ENCODE data around the gene CAPS.

Gene CAPS

DNA sequence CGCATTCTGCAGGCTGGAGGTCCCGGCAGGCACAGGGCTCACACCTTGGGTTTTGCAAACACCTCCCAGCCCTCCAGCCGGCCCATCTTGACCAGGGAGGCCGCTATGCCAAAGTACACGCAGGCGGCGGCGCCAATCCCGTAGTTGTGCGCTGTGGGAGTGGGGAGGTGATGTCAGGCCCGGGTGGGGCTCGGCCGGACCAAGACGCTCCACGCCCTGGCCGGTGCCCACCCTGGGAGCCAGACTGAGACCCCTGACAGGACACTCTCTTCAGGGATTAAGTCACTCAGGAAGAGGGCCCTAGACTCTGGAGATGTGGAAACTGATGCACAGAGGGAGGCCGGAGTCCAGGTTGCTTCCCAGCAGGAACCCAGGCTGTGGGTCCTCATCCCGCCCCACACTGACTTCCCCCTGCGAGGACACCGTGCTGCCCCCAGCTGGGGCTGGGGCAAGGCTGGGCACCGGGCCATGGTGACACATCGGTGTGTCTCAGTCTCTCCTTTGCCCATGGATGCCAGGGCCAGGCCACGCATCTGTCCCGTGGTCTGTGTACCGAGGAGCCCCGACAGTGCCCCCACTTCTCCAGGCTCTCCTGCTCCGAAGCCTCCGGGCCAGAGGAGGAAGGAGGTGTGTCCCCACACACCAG is 19.2 kb upstream of the CAPS start:
- TF ChIP-seq, protein P1, sequence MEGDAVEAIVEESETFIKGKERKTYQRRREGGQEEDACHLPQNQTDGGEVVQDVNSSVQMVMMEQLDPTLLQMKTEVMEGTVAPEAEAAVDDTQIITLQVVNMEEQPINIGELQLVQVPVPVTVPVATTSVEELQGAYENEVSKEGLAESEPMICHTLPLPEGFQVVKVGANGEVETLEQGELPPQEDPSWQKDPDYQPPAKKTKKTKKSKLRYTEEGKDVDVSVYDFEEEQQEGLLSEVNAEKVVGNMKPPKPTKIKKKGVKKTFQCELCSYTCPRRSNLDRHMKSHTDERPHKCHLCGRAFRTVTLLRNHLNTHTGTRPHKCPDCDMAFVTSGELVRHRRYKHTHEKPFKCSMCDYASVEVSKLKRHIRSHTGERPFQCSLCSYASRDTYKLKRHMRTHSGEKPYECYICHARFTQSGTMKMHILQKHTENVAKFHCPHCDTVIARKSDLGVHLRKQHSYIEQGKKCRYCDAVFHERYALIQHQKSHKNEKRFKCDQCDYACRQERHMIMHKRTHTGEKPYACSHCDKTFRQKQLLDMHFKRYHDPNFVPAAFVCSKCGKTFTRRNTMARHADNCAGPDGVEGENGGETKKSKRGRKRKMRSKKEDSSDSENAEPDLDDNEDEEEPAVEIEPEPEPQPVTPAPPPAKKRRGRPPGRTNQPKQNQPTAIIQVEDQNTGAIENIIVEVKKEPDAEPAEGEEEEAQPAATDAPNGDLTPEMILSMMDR (IDR thresholded peaks at IDR 0.05; ENCODE audit: insufficient read depth, low read length, missing control alignments), result no peak
- DNase-seq (ENCODE audit: low read depth, low spot score), result no peak
- POLR2A ChIA-PET, result no interaction called here
- no peak overlapping the region for H3K4me3 ChIP-seq (ENCODE audit: low read depth, low read length)
- CTCF ChIA-PET, result interaction anchor here (0.9 to 3.9 kb wide), 2 partner anchors 91 to 127 kb away, joined by 3 to 31 read pairs; partner anchors contain the start of gene NRTN

DNA sequence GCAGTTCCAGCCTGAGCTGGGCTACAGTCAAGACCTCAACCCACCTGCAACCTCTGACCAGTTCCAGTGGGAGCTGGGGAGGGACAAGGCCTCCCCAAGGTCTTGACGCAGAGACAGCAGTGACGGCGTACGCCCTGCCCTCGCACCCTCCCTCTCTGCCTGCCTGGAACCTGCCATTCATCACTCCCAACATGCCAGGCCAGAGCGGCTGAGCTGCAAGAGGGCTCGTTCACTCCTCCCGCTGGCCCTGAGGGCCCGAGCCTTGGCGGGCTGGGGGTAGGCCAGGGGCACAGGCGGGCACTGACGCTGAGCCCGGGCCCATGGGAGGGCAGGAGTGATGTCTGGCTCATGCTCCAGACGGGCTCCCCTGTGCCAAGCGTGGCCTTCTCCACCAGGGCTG is 18.6 kb upstream of the CAPS start:
- no peak overlapping the region for H3K4me3 ChIP-seq (ENCODE audit: low read depth, low read length)
- ChIA-PET POLR2A (no interaction called here), CTCF (interaction anchor here (0.9 to 3.9 kb wide), 2 partner anchors 92 to 127 kb away, joined by 3 to 31 read pairs; partner anchors contain the start of gene NRTN)
- DNase-seq (ENCODE audit: low read depth, low spot score), result no peak
- TF ChIP-seq, protein P1 (IDR thresholded peaks at IDR 0.05; ENCODE audit: insufficient read depth, low read length, missing control alignments), result no peak

DNA sequence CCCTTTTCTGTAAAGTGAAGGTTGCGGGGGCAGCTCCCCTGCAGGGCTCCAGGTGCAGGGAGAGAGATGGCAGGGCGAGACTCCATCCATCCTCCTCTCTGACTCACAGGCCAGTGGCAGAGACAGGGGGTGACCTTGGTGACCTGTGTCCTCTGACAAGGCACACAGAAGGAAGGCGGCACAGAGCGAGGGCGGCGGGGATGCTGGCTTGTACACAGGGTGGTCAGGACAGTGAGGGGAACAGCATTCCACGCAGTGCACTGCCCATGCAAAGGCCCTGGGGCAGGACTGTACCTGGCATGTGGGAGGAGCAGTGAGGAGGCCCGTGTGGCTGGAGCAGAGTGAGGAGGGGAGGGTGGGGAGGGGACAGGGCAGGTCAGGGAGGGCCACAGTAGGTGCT is 18.2 kb upstream of the CAPS start:
- H3K4me3 ChIP-seq (ENCODE audit: low read depth, low read length), result no peak overlapping the region
- ChIA-PET POLR2A (no interaction called here), CTCF (interaction anchor here (0.9 to 3.9 kb wide), 3 partner anchors 71 to 126 kb away, joined by 3 to 31 read pairs (median 3); partner anchors contain the start of gene NRTN)
- TF ChIP-seq, protein P1 (IDR thresholded peaks at IDR 0.05; ENCODE audit: insufficient read depth, low read length, missing control alignments), result no peak
- DNase-seq (ENCODE audit: low read depth, low spot score), result no peak

DNA sequence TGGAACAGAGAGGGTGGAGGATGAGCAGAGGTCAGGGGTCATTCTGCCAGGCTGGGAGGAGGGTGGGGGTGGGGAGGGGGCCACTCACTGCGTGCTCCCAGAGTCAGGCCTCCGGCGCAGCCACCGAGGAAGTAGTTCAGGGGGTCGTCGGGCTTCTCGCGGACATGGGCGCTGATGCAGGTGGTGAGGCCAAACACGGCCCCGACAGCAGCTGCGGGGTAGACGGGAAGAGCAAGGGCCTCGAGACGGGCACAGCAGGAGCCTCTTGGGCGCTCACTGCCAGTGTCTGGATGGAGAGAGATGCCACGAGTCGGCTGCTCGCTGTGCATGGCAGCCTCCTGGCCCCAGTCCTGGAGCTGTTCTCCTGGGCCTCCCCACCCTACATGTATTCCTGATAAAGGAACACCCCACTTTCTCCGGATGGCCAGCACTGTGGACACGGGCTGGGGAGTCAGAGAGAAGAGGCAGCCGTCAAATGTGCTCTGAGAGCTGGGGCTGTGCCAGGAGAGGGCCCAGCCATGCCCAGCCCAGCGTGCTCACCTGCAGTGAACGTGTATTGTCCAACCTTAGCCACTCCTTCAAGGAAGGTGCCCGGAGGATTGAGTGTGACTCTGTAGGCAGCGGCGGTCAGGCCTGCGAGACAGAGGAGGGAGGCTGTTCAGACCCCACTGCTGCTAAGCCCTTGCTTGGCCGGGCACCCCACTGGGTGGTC is 17.5 kb upstream of the CAPS start:
- DNase-seq (ENCODE audit: low read depth, low spot score), result no peak
- H3K4me3 ChIP-seq (ENCODE audit: low read depth, low read length), result no peak overlapping the region
- TF ChIP-seq, protein P1 (IDR thresholded peaks at IDR 0.05; ENCODE audit: insufficient read depth, low read length, missing control alignments), result no peak
- ChIA-PET POLR2A (no interaction called here), CTCF (interaction anchor here (0.9 to 3.9 kb wide), 2 partner anchors 70 to 93 kb away, joined by 3 to 31 read pairs; partner anchors contain the start of gene NRTN)

DNA sequence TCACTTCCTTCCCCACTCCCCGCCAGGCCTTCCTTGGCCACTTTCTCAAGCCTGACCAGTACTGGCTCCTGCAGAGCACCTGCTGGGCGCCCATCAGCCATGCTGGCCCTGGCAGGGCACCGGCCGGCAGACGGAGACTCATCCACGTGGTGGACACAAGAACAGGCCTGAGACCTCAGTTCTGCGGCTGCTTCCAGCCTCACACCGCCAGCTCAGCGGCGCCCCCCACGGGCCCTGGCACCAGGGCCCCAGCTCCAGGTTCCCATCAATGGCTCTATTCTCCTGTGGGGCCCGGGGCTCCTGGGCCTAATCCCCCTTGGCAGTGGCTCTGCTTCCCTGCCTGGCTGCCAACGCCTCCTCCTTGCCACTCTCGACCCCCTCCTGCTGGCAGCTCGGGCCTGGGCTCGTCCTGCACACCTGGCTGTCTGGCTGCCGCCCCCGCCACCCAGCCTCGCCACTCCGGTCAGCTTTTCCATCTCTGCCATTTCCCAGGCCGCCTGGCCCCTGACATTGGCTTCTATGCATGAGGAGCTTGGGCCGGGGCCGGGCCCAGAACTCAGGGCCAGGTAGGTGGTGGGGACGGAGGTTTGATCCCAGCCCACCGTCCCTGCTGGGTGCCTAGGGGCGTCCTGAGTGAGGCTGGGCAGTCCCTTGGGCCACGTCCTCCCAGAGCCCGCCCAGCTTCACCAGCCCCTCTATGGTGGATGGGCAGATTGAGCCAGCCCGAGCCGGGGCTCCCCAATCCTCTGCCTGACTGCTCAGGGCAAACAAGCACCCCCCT is 16.7 kb upstream of the CAPS start:
- ChIA-PET POLR2A (no interaction called here), CTCF (interaction anchor here (0.7 to 3.9 kb wide), 2 partner anchors 16 to 94 kb away, joined by 3 to 31 read pairs; partner anchors contain the start of gene NRTN)
- DNase-seq (ENCODE audit: low read depth, low spot score), result no peak
- H3K4me3 ChIP-seq (ENCODE audit: low read depth, low read length), result no peak overlapping the region
- TF ChIP-seq, protein P1 (IDR thresholded peaks at IDR 0.05; ENCODE audit: insufficient read depth, low read length, missing control alignments), result no peak
